H1 (cell line): ENCODE results near the gene DPY19L1. TPM values are rescaled to one million over a fixed set of nuclear protein-coding genes. Genes with fewer than 3 reads are reported as not detected.
A peak's percentile ranks its signal among the peaks of the same experiment; 100 is the strongest.

ENCODE experiments used
- CTCF ChIA-PET: fragments of 300-600 bp; sonication (Branson Sonifier 250); formaldehyde crosslinking; loops from one replicate; lab custom pipeline; 2021; ENCODE audit not compliant: partially characterized antibody; lab: Charles Lee
- POLR2A ChIA-PET: fragments of 300-600 bp; sonication (Branson Sonifier 250); formaldehyde crosslinking; loops from one replicate; lab custom pipeline; 2021; ENCODE audit warnings: inconsistent platforms; ENCODE audit not compliant: partially characterized antibody; lab: Charles Lee
- DNase-seq, 2 experiments: peaks; one replicate each; pipeline versions ENCODE4 v3.0.0 to v3.0.0-alpha.2; 2010 to 2022; ENCODE audit warnings: low spot score in 2 of 2, low read depth in 1 of 2, mixed read lengths in 1 of 2
- FAIRE-seq: peaks from 2 replicates; lab custom pipeline; 2011; peaks lifted over from hg19 to GRCh38; lab: Jason Lieb, UNC
- H2AFZ ChIP-seq: 2 replicates; pipeline ENCODE4 v1.8.1; 2012; ENCODE audit warnings: low read length, inconsistent platforms
- H2AK5ac ChIP-seq: 2 replicates; pipeline ENCODE4 v1.6.1; 2013; ENCODE audit warnings: low read depth, low read length
- H2BK120ac ChIP-seq: replicated peaks from 2 replicates; pipeline ENCODE3; 2013; ENCODE audit warnings: low read depth, low read length, inconsistent platforms
- H2BK12ac ChIP-seq: 2 replicates; pipeline ENCODE4 v1.6.1; 2013; ENCODE audit warnings: low read depth, low read length
- H2BK15ac ChIP-seq: 2 replicates; pipeline ENCODE4 v1.6.1; 2013; ENCODE audit warnings: low read length
- H2BK20ac ChIP-seq: 2 replicates; pipeline ENCODE4 v1.6.1; 2013; ENCODE audit warnings: low read length
- H2BK5ac ChIP-seq: 2 replicates; pipeline ENCODE4 v1.6.1; 2013; ENCODE audit warnings: low read depth, low read length
- H3K14ac ChIP-seq: 2 replicates; pipeline ENCODE4 v1.6.1; 2013; ENCODE audit warnings: inconsistent platforms; ENCODE audit not compliant: insufficient read length
- H3K18ac ChIP-seq: 2 replicates; pipeline ENCODE4 v1.6.1; 2013; ENCODE audit warnings: low read length; ENCODE audit errors: extremely low read depth
- H3K23ac ChIP-seq: 2 replicates; pipeline ENCODE4 v1.6.1; 2013; ENCODE audit warnings: inconsistent platforms; ENCODE audit not compliant: insufficient read length
- H3K23me2 ChIP-seq: 2 replicates; pipeline ENCODE4 v1.6.1; 2013; ENCODE audit warnings: low read depth, low read length
- H3K27ac ChIP-seq: 2 replicates; pipeline ENCODE4 v1.6.1; 2011; ENCODE audit warnings: low read depth, low read length, inconsistent platforms
- H3K27me3 ChIP-seq, 4 experiments: replicated peaks in 1 of 4; 1 replicate in 1 of 4; 2 replicates in 3 of 4; pipeline versions ENCODE4 v1.6.1 to v1.8.1; 2011 to 2013; ENCODE audit warnings: low read length in 3 of 4, mild to moderate bottlenecking in 3 of 4, inconsistent platforms in 2 of 4, mixed read lengths in 2 of 4, moderate library complexity in 1 of 4; ENCODE audit not compliant: control insufficient read depth in 3 of 4, insufficient read depth in 3 of 4; ENCODE audit errors: extremely low read depth in 1 of 4
- H3K36me3 ChIP-seq, 4 experiments: 2 replicates each; pipeline versions ENCODE4 v1.6.1 to v1.8.1; 2011 to 2013; ENCODE audit warnings: mild to moderate bottlenecking in 4 of 4, low read length in 3 of 4, moderate library complexity in 2 of 4, control low read depth in 1 of 4, inconsistent platforms in 1 of 4; ENCODE audit not compliant: insufficient read depth in 4 of 4, control insufficient read depth in 2 of 4
- H3K4ac ChIP-seq: replicated peaks from 2 replicates; pipeline ENCODE3; 2013; ENCODE audit warnings: low read length, low read depth, mixed read lengths, inconsistent platforms; ENCODE audit not compliant: insufficient read length
- H3K4me1 ChIP-seq, 4 experiments: replicated peaks in 1 of 4; 1 replicate in 1 of 4; 2 replicates in 3 of 4; pipeline versions ENCODE4 v1.6.1 to v1.8.1; 2011 to 2013; ENCODE audit warnings: low read length in 3 of 4, inconsistent platforms in 2 of 4, mixed read lengths in 1 of 4; ENCODE audit not compliant: insufficient read depth in 4 of 4, control insufficient read depth in 3 of 4
- H3K4me2 ChIP-seq, 2 experiments: 2 replicates each; pipeline versions ENCODE4 v1.6.1 to v1.8.1; 2011 to 2013; ENCODE audit warnings: low read depth in 2 of 2, low read length in 2 of 2, control low read depth in 1 of 2, inconsistent platforms in 1 of 2, mild to moderate bottlenecking in 1 of 2; ENCODE audit not compliant: insufficient read depth in 1 of 2
- H3K4me3 ChIP-seq, 4 experiments: fragments of 200-600, 300-600 bp in 1 of 4; sonication (generic), shearing (Covaris generic), sonication (Bioruptor Twin) in 1 of 4; 2 replicates each; pipeline versions ENCODE4 v1.5.1 to v1.8.1; 2011 to 2016; ENCODE audit warnings: low read length in 4 of 4, low read depth in 3 of 4, control low read depth in 2 of 4, inconsistent platforms in 2 of 4, mild to moderate bottlenecking in 2 of 4, mixed read lengths in 1 of 4, moderate library complexity in 1 of 4; ENCODE audit not compliant: insufficient read depth in 2 of 4; ENCODE audit errors: extremely low read depth in 1 of 4
- H3K56ac ChIP-seq: replicated peaks from 2 replicates; pipeline ENCODE3; 2013; ENCODE audit warnings: low read depth, mild to moderate bottlenecking, mixed read lengths, low read length, inconsistent platforms; ENCODE audit not compliant: insufficient read length
- H3K79me1 ChIP-seq: 2 replicates; pipeline ENCODE4 v1.6.1; 2013; ENCODE audit warnings: low read depth, low read length, control low read depth
- H3K79me2 ChIP-seq, 2 experiments: 2 replicates each; pipeline versions ENCODE4 v1.6.1 to v1.8.1; 2012 to 2013; ENCODE audit warnings: low read length in 2 of 2, mild to moderate bottlenecking in 2 of 2, inconsistent platforms in 1 of 2; ENCODE audit not compliant: insufficient read depth in 2 of 2, control insufficient read depth in 1 of 2
- H3K9ac ChIP-seq, 4 experiments: replicated peaks in 1 of 4; 1 replicate in 1 of 4; 2 replicates in 3 of 4; pipeline versions ENCODE4 v1.6.1 to v1.8.1; 2011 to 2013; ENCODE audit warnings: low read depth in 3 of 4, low read length in 3 of 4, control low read depth in 2 of 4, mild to moderate bottlenecking in 2 of 4, moderate library complexity in 2 of 4, inconsistent platforms in 1 of 4; ENCODE audit errors: extremely low read depth in 1 of 4
- H3K9me3 ChIP-seq, 2 experiments: 2 replicates each; pipeline versions ENCODE4 v1.6.1 to v1.8.1; 2012 to 2013; ENCODE audit warnings: mild to moderate bottlenecking in 2 of 2, moderate library complexity in 2 of 2, control low read depth in 1 of 2, inconsistent platforms in 1 of 2, low read depth in 1 of 2, low read length in 1 of 2, mixed read lengths in 1 of 2; ENCODE audit not compliant: insufficient read depth in 2 of 2
- H4K20me1 ChIP-seq, 2 experiments: replicated peaks in 1 of 2; 2 replicates each; pipeline versions ENCODE3 to v1.8.1; 2011 to 2013; ENCODE audit warnings: inconsistent platforms in 2 of 2, low read length in 2 of 2, mild to moderate bottlenecking in 1 of 2; ENCODE audit not compliant: insufficient read depth in 2 of 2, control insufficient read depth in 1 of 2
- H4K5ac ChIP-seq: 2 replicates; pipeline ENCODE4 v1.6.1; 2013; ENCODE audit warnings: low read length, low read depth, mixed read lengths, inconsistent platforms; ENCODE audit not compliant: insufficient read length
- H4K8ac ChIP-seq: 2 replicates; pipeline ENCODE4 v1.8.0; 2013; ENCODE audit warnings: mild to moderate bottlenecking, moderate library complexity, low read length, inconsistent platforms; ENCODE audit not compliant: insufficient read depth; ENCODE audit errors: extremely low read depth
- H4K91ac ChIP-seq: replicated peaks from 2 replicates; pipeline ENCODE3; 2013; ENCODE audit warnings: low read length, mixed read lengths, inconsistent platforms; ENCODE audit not compliant: insufficient read length
- POLR2A ChIP-seq, 2 experiments: IDR thresholded peaks; 1 replicate in 1 of 2; 2 replicates in 1 of 2; pipeline ENCODE4 v1.6.1; 2011; ENCODE audit warnings: low read depth in 2 of 2, low read length in 2 of 2, mild to moderate bottlenecking in 2 of 2; ENCODE audit errors: control extremely low read depth in 1 of 2
- SRF ChIP-seq: IDR thresholded peaks from 2 replicates; pipeline ENCODE4 v1.6.1; 2011; ENCODE audit warnings: mild to moderate bottlenecking, low read depth, low read length, moderate library complexity
- WGBS, 2 experiments: shearing (Covaris generic) in 1 of 2; methylation state at CpG; one replicate each; pipeline versions ENCODE4 v1.1.6 to v1.1.7; 2013 to 2015; ENCODE audit warnings: low lambda C conversion rate in 2 of 2, mixed read lengths in 2 of 2, inconsistent platforms in 1 of 2, low coverage in 1 of 2, missing lambda C conversion rate in 1 of 2; ENCODE audit not compliant: insufficient replicate concordance in 2 of 2, insufficient coverage in 1 of 2, insufficient read length in 1 of 2; ENCODE audit errors: extremely low coverage in 1 of 2, missing lambda C conversion rate in 1 of 2; 5-methylcytosine and 5-hydroxymethylcytosine counted together
- polyA plus RNA-seq, 7 experiments: library from polyadenylated mRNA; depleted of rRNA in 3 of 7; stranded (reverse) in 5 of 7; unstranded in 2 of 7; fragments of >200 nt in 5 of 7; fragments of 200-250 nt in 2 of 7; gene quantifications; 1 replicate in 5 of 7; 2 replicates in 1 of 7; 4 replicates in 1 of 7; pipeline versions ENCODE4 v1.2.1 to v1.2.3, GENCODE V29; 2011 to 2013; ENCODE audit warnings: missing spikeins in 2 of 7, mixed read lengths in 2 of 7
- total RNA-seq: library from RNA; stranded (reverse); fragmentation: NEBNext Ultra II Directional; extraction: Animal tissue kit (Norgen Biotek cat#: 25700); gene quantifications from 2 replicates; pipeline ENCODE4 v1.2.1, GENCODE V29; 2021

Gene DPY19L1
- total and polyA plus RNA-seq, 2 of the 8 experiments (the other 6 are each of a cell fraction or from before 2014, with no cell fraction given): 14.1 to 23.3 TPM

DNA sequence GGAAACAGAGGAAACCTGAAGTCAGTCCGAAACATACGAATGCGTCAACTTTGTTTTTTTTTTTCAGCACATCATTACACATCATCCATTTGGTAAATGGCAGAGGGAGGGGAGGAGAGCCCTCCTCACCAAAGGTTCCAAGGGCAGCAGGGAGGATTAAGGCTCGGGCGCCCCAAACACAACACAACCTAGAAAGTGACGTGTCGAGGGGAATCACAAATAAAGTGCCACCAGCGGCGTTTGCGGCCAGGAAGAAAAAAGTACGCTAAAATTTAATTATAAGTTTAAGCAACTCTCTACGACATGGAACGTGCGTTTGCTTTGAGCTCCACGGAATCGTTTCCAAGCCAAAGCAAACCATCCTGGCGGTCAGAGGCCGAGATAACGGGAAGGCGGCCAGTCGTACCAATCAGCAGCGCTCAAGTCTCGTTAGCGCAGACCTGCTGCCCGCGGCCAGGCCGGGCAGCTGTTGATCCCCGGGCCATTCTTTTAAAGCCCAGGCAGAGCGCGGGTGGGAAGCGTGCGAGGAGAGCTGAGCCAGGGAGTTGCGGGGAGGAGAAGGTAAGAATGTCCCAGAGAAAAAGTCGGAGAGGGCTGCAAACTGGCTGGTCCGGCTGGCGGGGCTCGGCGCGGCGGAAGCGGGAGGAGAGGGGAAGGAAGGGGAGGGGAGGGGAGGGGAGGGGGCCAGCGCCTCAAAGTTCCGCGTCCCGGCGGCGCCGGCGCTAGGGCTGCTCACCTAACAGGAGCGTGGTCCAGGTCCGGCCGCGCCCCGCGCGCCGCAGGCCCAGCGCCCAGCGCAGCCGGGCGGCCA is 719 bp downstream of the DPY19L1 start:
- no peak overlapping the region for H2BK12ac ChIP-seq
- peak overlapping the region; percentile 83; the same call in 1 of the 2 replicates for H4K8ac ChIP-seq
- H4K5ac ChIP-seq: no peak overlapping the region
- peaks cover 6% of the 10 kb centered on the region for H3K79me1 ChIP-seq
- no peaks in the 10 kb centered on the region for H3K36me3 ChIP-seq
- ChIA-PET POLR2A (interaction anchor here (1.0 kb wide), 1 partner anchor 11 kb away, joined by 4 read pairs; no protein-coding TSS in a partner anchor), CTCF (interaction anchor here (0.7 to 1.5 kb wide), 4 partner anchors 130 to 213 kb away, joined by 3 to 5 read pairs (median 4); no protein-coding TSS in a partner anchor)
- 0 out of 2 replicates have a peak overlapping the region, but pooled peaks have one; percentile 41 for H2AFZ ChIP-seq
- peak overlapping the region; percentile 79 to 95 for H3K4me2 ChIP-seq
- no peak overlapping the region for H3K18ac ChIP-seq
- DNase-seq (peak in 1 of 2 experiments; percentile 66), FAIRE-seq (peak; percentile 36)
- peak overlapping the region; percentile 40 to 95 (median 59) for H3K9ac ChIP-seq
- no peak overlapping the region; the same call in 1 of the 2 replicates for H2BK5ac ChIP-seq
- H3K27me3 ChIP-seq: no peaks in the 10 kb centered on the region
- H2AK5ac ChIP-seq: no peak overlapping the region
- H3K9me3 ChIP-seq: no peaks in the 10 kb centered on the region
- H3K56ac ChIP-seq: no peak overlapping the region
- H3K4me1 ChIP-seq: peaks cover 0 to 10% (median 5%) of the 10 kb centered on the region in 4 experiments; a peak in 4 of 7 replicates
- no peak overlapping the region for H2BK15ac ChIP-seq
- no peak overlapping the region for H2BK20ac ChIP-seq
- 3% methylated on average over 39 of the region's 61 CpGs; no CpG with 5 or more reads in 1 of the 2 experiments for WGBS, 2 experiments
- peak overlapping the region; percentile 60 to 90 (median 73) for H3K4me3 ChIP-seq
- H3K4ac ChIP-seq: no peak overlapping the region
- H3K27ac ChIP-seq: no peak overlapping the region; the same call in 1 of the 2 replicates
- H4K20me1 ChIP-seq: peaks cover 0 to 5% of the 10 kb centered on the region in 2 experiments
- peaks cover 4% of the 10 kb centered on the region; the same call in 1 of the 2 replicates for H3K23me2 ChIP-seq
- no peak overlapping the region for H4K91ac ChIP-seq
- no peak overlapping the region for H3K14ac ChIP-seq
- no peak overlapping the region for H2BK120ac ChIP-seq
- H3K79me2 ChIP-seq: peaks cover 7 to 46% of the 10 kb centered on the region in 2 experiments
- no peak overlapping the region for H3K23ac ChIP-seq
- TF ChIP-seq SRF (no peak), POLR2A (IDR thresholded peaks at IDR 0.05; ENCODE audit: control extremely low read depth in 1 of 2, low read depth in 2 of 2, low read length in 2 of 2) (peak; percentile 28 to 67; a peak in 1 of 3 replicates)
